ENCODE measurements around the gene SKA1. TPM values are rescaled to one million over a fixed set of nuclear protein-coding genes. Genes with fewer than 3 reads are reported as not detected.

SKA1 gene
- total and polyA plus RNA-seq, 7 donors, result 0.68 to 5.4 (median 1.4) TPM; not detected in 4

DNA sequence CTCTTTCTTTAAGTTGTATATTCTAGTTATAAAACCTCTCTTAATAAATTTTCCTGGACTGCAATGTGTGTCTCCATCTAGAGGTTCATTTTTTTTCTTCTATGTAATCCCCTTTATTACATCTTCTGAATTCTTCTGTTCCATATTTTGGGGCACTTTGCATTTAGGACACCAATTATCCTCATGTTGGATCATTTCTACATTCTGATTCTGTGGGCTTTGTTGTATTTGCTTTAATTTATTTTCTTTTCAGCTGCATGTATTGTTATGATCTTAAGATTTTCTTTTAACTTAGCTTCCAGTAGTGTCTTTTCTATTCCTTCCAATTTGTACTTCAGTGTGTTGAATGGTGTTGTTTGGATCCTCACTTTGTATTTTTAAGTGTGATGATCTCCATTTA is 5.2 kb upstream of the SKA1 start:
- Histone ChIP-seq H3K27ac (no peak overlapping the region), H3K4me1 (peaks cover 0 to 4% (median 2%) of the 10 kb centered on the region in 4 donors), H3K36me3 (no peaks in the 10 kb centered on the region), H3K27me3 (no peaks in the 10 kb centered on the region), H3K4me3 (no peak overlapping the region), H3K9me3 (peaks cover 0 to 12% (median 2%) of the 10 kb centered on the region in 4 donors)
- intact Hi-C loops (cut with DNase I), result no loop called here
- no peak for DNase-seq
- TF ChIP-seq EP300 (IDR thresholded peaks at IDR 0.05), result no peak
- no peak for TF ChIP-seq CTCF (IDR thresholded peaks at IDR 0.05)
- TF ChIP-seq POLR2A (IDR thresholded peaks at IDR 0.05), result no peak

- Histone ChIP-seq H3K27ac (no peak overlapping the region), H3K9me3 (peaks cover 0 to 12% (median 2%) of the 10 kb centered on the region in 4 donors), H3K4me1 (peaks cover 0 to 11% (median 9%) of the 10 kb centered on the region in 4 donors), H3K4me3 (no peak overlapping the region), H3K27me3 (no peaks in the 10 kb centered on the region), H3K36me3 (no peaks in the 10 kb centered on the region)
- intact Hi-C loops (cut with DNase I), result no loop called here
- 57 to 73% methylated on average over 5 of the region's 5 CpGs for WGBS, 2 donors
- DNase-seq, result no peak
- TF ChIP-seq EP300 (IDR thresholded peaks at IDR 0.05), result no peak
- TF ChIP-seq POLR2AphosphoS5 (IDR thresholded peaks at IDR 0.05), result no peak
- no peak for TF ChIP-seq POLR2A (IDR thresholded peaks at IDR 0.05)
- TF ChIP-seq CTCF (IDR thresholded peaks at IDR 0.05), result no peak
These were observed 2.1 kb upstream of the SKA1 start for GRCh38 chr18:50372743-50373142.

DNA sequence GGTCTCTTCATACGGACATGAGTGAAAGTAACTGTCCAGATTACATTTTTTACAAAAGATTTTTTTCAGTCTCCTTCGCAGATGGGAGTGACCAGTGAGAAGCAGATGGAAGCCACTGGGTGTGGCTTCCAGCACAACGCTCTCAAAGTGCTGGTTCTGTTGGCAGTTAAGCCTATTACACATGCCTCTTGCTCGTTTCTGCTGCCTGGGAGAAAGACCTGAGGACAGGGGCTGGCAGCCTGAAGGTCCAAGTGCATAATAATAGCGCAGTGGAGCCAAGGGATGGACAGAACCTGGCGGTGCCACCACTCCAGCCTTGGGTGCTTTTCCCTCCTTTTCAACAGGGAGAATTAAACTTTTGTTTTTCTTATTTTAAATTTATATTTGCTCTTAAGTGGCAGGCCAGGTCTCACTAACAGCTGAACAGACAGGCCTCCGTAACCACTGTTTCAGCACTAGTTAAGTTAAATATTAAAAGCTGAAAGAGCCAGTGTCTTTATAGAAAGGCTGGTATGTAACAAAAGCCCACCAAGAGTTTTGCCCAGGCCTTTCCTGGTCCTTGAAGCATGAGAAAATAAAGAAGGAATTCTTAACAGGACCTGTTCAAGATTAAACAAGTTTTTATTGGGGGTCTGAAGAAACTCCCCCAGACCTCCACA is 1.2 kb upstream of the SKA1 start:
- no peak for TF ChIP-seq CTCF (IDR thresholded peaks at IDR 0.05)
- TF ChIP-seq POLR2A (IDR thresholded peaks at IDR 0.05), result no peak
- TF ChIP-seq EP300 (IDR thresholded peaks at IDR 0.05), result no peak
- TF ChIP-seq POLR2AphosphoS5 (IDR thresholded peaks at IDR 0.05), result no peak

GRCh38 chr18:50374220-50374752 is 560 bp upstream of the SKA1 start:
- TF ChIP-seq POLR2A (IDR thresholded peaks at IDR 0.05) (no peak), CTCF (IDR thresholded peaks at IDR 0.05) (no peak), POLR2AphosphoS5 (IDR thresholded peaks at IDR 0.05) (no peak), EP300 (IDR thresholded peaks at IDR 0.05) (no peak)
- H3K27ac ChIP-seq, result peak overlapping the region; percentile 72 to 76 (median 74)
- intact Hi-C loops (cut with DNase I), result loop anchor here (2.0 kb wide), 1 partner anchor 93 kb away; the partner anchor contains the start of gene MBD1
- H3K36me3 ChIP-seq, result no peaks in the 10 kb centered on the region
- DNase-seq, result no peak
- no peaks in the 10 kb centered on the region for H3K27me3 ChIP-seq
- H3K4me1 ChIP-seq, result peaks cover 0 to 11% (median 9%) of the 10 kb centered on the region in 4 donors
- WGBS, 2 donors, result 17 to 57% methylated on average over 8 of the region's 8 CpGs
- peaks cover 0 to 10% (median 2%) of the 10 kb centered on the region in 4 donors for H3K9me3 ChIP-seq
- peak overlapping the region; percentile 15 to 54 (median 50) for H3K4me3 ChIP-seq

More for the DNA sequence above, 1.2 kb upstream of the SKA1 start:
- 22 to 70% methylated on average over 7 of the region's 7 CpGs for WGBS, 2 donors
- Histone ChIP-seq H3K27ac (no peak overlapping the region), H3K4me1 (peaks cover 0 to 11% (median 9%) of the 10 kb centered on the region in 4 donors), H3K27me3 (no peaks in the 10 kb centered on the region), H3K9me3 (peaks cover 0 to 12% (median 2%) of the 10 kb centered on the region in 4 donors), H3K36me3 (no peaks in the 10 kb centered on the region), H3K4me3 (no peak overlapping the region)
- intact Hi-C loops (cut with DNase I), result loop anchor here (2.0 kb wide), 1 partner anchor 93 kb away; the partner anchor contains the start of gene MBD1
- DNase-seq, result no peak

Measured in sigmoid colon (tissue), 7 donors.